Keratinocyte (primary cell): ENCODE measurements around the gene SYTL1. TPM values are rescaled to one million over a fixed set of nuclear protein-coding genes. Genes with fewer than 3 reads are reported as not detected.

Source experiments
- DNase-seq: peaks from one replicate; pipeline ENCODE4 v3.0.0-alpha.2; 2011; ENCODE audit warnings: low read depth, missing footprints, low spot score
- FAIRE-seq: peaks from 2 replicates; lab custom pipeline; 2011; peaks lifted over from hg19 to GRCh38; lab: Jason Lieb, UNC
- H2AFZ ChIP-seq: 2 replicates; pipeline ENCODE4 v1.6.0; 2012; ENCODE audit warnings: low read length, control low read depth, inconsistent platforms; ENCODE audit not compliant: control insufficient read depth
- H3K27ac ChIP-seq: 2 replicates; pipeline ENCODE4 v1.5.1; 2011; ENCODE audit warnings: low read length; ENCODE audit not compliant: control insufficient read depth, insufficient read depth
- H3K27me3 ChIP-seq: 3 replicates; pipeline ENCODE4 v1.6.0; 2011; ENCODE audit warnings: low read length; ENCODE audit not compliant: control insufficient read depth, insufficient read depth; ENCODE audit errors: extremely low read depth
- H3K36me3 ChIP-seq, 2 experiments: 2 replicates in 1 of 2; 3 replicates in 1 of 2; pipeline ENCODE4 v1.5.1; 2011; ENCODE audit warnings: low read length in 2 of 2, mild to moderate bottlenecking in 1 of 2; ENCODE audit not compliant: control insufficient read depth in 2 of 2, insufficient read depth in 2 of 2; ENCODE audit errors: extremely low read depth in 1 of 2
- H3K4me1 ChIP-seq: 3 replicates; pipeline ENCODE4 v1.5.1; 2011; ENCODE audit warnings: low read length; ENCODE audit not compliant: control insufficient read depth, insufficient read depth; ENCODE audit errors: extremely low read depth
- H3K4me2 ChIP-seq: 3 replicates; pipeline ENCODE4 v1.6.0; 2011; ENCODE audit warnings: low read depth, low read length; ENCODE audit not compliant: control insufficient read depth, insufficient read depth; ENCODE audit errors: extremely low read depth
- H3K4me3 ChIP-seq, 3 experiments: fragments of 200-600 bp in 1 of 3; sonication (generic) in 1 of 3; 2 replicates in 2 of 3; 3 replicates in 1 of 3; pipeline ENCODE4 v1.5.1; 2011 to 2016; ENCODE audit warnings: low read length in 3 of 3, mild to moderate bottlenecking in 3 of 3, control low read depth in 2 of 3, inconsistent platforms in 1 of 3, low read depth in 1 of 3, mixed read lengths in 1 of 3, mixed run types in 1 of 3, moderate library complexity in 1 of 3; ENCODE audit not compliant: control insufficient read depth in 2 of 3, insufficient read depth in 2 of 3; ENCODE audit errors: extremely low read depth in 1 of 3
- H3K79me2 ChIP-seq: 2 replicates; pipeline ENCODE4 v1.6.0; 2012; ENCODE audit warnings: low read length; ENCODE audit not compliant: control insufficient read depth, insufficient read depth
- H3K9ac ChIP-seq: 3 replicates; pipeline ENCODE4 v1.6.0; 2011; ENCODE audit warnings: low read length; ENCODE audit not compliant: control insufficient read depth, insufficient read depth; ENCODE audit errors: extremely low read depth
- H3K9me1 ChIP-seq: 3 replicates; pipeline ENCODE4 v1.6.0; 2011; ENCODE audit warnings: low read length; ENCODE audit not compliant: control insufficient read depth, insufficient read depth; ENCODE audit errors: extremely low read depth
- H3K9me3 ChIP-seq: 2 replicates; pipeline ENCODE4 v1.5.1; 2012; ENCODE audit warnings: low read depth, low read length; ENCODE audit not compliant: control insufficient read depth
- H4K20me1 ChIP-seq: 3 replicates; pipeline ENCODE4 v1.6.0; 2011; ENCODE audit warnings: low read length; ENCODE audit not compliant: control insufficient read depth, insufficient read depth; ENCODE audit errors: extremely low read depth
- EZH2 ChIP-seq: IDR thresholded peaks from one replicate; pipeline ENCODE4 v1.6.1; 2012; ENCODE audit warnings: inconsistent platforms, mild to moderate bottlenecking, low read length, moderate library complexity
- dilution Hi-C: fragments of 300-500 bp; cut with MboI; formaldehyde crosslinking; loops from one replicate; pipeline ENCODE4 v1.7.0; 2020; ENCODE audit warnings: low sequenced_read_pairs; ENCODE audit not compliant: extremely low pct_ligation_motif_present
- polyA plus RNA-seq, 5 experiments: library from polyadenylated mRNA; depleted of rRNA in 3 of 5; stranded (reverse) in 3 of 5; stranded (forward) in 1 of 5; unstranded in 1 of 5; fragments of >200 nt; gene quantifications; 1 replicate in 1 of 5; 2 replicates in 3 of 5; 3 replicates in 1 of 5; pipeline versions ENCODE4 v1.2.1 to v1.2.3, GENCODE V29; 2011 to 2012; ENCODE audit warnings: missing spikeins in 2 of 5, low read depth in 1 of 5, low replicate concordance in 1 of 5
- TF ChIP-seq, protein P1 (sequence below), 3 experiments: IDR thresholded peaks in 1 of 3; conservative IDR thresholded peaks in 1 of 3; optimal IDR thresholded peaks in 1 of 3; 2 replicates in 2 of 3; 3 replicates in 1 of 3; pipeline versions ENCODE3 to v1.5.1; 2011; ENCODE audit warnings: low read length in 3 of 3, mild to moderate bottlenecking in 3 of 3, moderate library complexity in 2 of 3, control low read depth in 1 of 3, inconsistent platforms in 1 of 3; ENCODE audit not compliant: insufficient read depth in 2 of 3; ENCODE audit errors: extremely low read depth in 1 of 3

SYTL1 gene
- polyA plus RNA-seq, 1 donor (not counting 4 experiments of a cell fraction or from before 2014, with no cell fraction given) = 15.6 TPM

DNA sequence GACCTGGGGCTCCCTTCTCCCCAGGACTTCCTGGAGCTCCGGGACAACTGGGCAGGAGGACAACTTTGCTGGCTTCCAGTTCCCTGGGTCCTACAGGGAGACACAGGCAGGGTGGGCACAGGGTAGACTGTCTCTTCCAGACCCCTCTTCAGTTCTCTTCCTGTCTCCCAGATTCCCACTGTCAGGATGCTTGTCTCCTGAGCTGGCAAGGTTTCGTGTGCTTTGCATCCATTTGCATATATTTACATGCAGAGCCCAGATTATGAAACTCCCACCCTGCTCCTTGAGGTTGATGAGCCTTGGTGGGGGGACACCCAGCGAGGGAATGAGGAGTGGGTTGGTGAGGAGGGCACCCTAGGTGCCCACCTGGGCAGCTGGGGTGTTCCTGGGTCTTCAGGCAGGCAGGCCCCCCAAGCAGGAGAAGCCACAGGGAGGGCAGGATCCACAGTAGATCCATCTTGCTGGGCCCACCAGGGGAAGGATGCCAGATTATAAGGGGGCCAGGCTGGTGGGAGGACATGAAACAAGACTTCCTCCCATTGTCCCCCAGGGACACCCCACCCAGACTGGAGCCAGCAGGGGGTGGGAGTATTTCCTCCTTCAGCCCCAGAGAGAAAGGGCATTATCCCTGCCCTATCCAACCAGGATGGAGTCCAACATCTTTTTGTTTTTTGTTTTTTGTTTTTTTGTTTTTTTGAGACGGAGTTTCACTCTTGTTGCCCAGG lies 32.7 kb downstream of the SYTL1 start, which contains the start of gene FCN3:
TSS of gene FCN3 (minus strand) at position 463 of the 725 bp plus-strand sequence. CDS start at position 457, 6 bp downstream.
- H2AFZ ChIP-seq = no peak within 1 kb of the TSS
- no peak within 1 kb of the TSS for H3K4me3 ChIP-seq
- H4K20me1 ChIP-seq = no peaks in the 10 kb centered on the region
- dilution Hi-C loops = no loop called here
- no peaks in the 10 kb centered on the region for H3K27me3 ChIP-seq
- TF ChIP-seq, protein P1, sequence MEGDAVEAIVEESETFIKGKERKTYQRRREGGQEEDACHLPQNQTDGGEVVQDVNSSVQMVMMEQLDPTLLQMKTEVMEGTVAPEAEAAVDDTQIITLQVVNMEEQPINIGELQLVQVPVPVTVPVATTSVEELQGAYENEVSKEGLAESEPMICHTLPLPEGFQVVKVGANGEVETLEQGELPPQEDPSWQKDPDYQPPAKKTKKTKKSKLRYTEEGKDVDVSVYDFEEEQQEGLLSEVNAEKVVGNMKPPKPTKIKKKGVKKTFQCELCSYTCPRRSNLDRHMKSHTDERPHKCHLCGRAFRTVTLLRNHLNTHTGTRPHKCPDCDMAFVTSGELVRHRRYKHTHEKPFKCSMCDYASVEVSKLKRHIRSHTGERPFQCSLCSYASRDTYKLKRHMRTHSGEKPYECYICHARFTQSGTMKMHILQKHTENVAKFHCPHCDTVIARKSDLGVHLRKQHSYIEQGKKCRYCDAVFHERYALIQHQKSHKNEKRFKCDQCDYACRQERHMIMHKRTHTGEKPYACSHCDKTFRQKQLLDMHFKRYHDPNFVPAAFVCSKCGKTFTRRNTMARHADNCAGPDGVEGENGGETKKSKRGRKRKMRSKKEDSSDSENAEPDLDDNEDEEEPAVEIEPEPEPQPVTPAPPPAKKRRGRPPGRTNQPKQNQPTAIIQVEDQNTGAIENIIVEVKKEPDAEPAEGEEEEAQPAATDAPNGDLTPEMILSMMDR (optimal IDR thresholded peaks at IDR 0.05 in 1 of 3, IDR thresholded peaks at IDR 0.05 in 1 of 3, conservative IDR thresholded peaks at IDR 0.05 in 1 of 3; ENCODE audit: extremely low read depth in 1 of 3, insufficient read depth in 2 of 3, low read length in 3 of 3) = no peak
- no peak for TF ChIP-seq EZH2
- H3K9ac ChIP-seq = no peak within 1 kb of the TSS
- no peak within 1 kb of the TSS for H3K4me2 ChIP-seq
- H3K36me3 ChIP-seq = no peaks in the 10 kb centered on the region
- FAIRE-seq (no peak), DNase-seq (no peak)
- no peaks in the 10 kb centered on the region for H3K9me3 ChIP-seq
- H3K4me1 ChIP-seq = peaks cover 16% of the 10 kb centered on the region
- H3K9me1 ChIP-seq = no peaks in the 10 kb centered on the region
- no peaks in the 10 kb centered on the region for H3K79me2 ChIP-seq
- no peak within 1 kb of the TSS for H3K27ac ChIP-seq

DNA sequence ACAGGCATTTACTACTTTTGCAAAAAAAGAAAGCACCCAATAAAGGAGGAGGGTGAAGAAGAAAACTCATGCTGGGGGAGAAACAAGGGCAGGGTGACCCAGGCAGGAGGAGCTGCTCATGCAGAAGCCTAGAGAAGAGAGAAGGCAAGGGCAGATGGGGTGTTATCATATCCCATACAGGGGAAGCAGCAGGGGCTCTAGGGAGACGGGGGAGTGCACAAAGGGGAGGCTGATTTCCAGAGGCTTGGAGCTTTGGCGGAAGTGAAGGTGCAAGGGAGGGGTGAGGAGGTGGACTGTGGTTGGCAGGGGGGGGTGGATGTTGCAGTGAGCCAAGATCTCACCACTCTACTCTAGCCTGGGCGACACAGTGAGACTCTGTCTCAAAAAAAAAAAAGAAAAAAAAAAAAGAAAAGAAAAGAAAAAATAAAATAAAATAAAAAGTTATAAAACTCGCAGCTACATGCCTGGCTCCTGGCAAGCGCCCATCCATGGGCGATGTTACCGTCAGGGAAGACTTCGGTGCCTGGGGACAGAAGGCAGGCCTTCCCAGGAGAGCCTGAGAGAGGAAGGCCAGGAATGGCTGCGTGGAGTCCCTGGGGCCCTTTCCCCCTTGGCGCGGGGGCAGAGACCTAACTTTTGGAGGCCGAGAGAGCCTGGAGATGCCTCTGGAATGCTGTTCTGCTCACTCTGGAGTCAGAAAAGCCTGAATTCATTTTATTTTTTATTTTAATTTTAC lies 36.1 kb downstream of the SYTL1 start:
- no peak overlapping the region for H3K27ac ChIP-seq
- no peak overlapping the region for H3K9ac ChIP-seq
- H2AFZ ChIP-seq = peak overlapping the region; percentile 30
- dilution Hi-C loops = no loop called here
- no peaks in the 10 kb centered on the region for H3K79me2 ChIP-seq
- no peaks in the 10 kb centered on the region for H3K9me3 ChIP-seq
- H3K9me1 ChIP-seq = no peaks in the 10 kb centered on the region
- H4K20me1 ChIP-seq = no peaks in the 10 kb centered on the region
- no peaks in the 10 kb centered on the region for H3K27me3 ChIP-seq
- H3K36me3 ChIP-seq = no peaks in the 10 kb centered on the region
- peaks cover 16% of the 10 kb centered on the region for H3K4me1 ChIP-seq
- no peak for DNase-seq
- TF ChIP-seq EZH2 = no peak
- TF ChIP-seq, protein P1 (optimal IDR thresholded peaks at IDR 0.05 in 1 of 3, IDR thresholded peaks at IDR 0.05 in 1 of 3, conservative IDR thresholded peaks at IDR 0.05 in 1 of 3; ENCODE audit: extremely low read depth in 1 of 3, insufficient read depth in 2 of 3, low read length in 3 of 3) = no peak
- no peak for FAIRE-seq
- H3K4me2 ChIP-seq = no peak overlapping the region
- H3K4me3 ChIP-seq = no peak overlapping the region
